ENCODE measurements around the gene DNAH6.

DNA sequence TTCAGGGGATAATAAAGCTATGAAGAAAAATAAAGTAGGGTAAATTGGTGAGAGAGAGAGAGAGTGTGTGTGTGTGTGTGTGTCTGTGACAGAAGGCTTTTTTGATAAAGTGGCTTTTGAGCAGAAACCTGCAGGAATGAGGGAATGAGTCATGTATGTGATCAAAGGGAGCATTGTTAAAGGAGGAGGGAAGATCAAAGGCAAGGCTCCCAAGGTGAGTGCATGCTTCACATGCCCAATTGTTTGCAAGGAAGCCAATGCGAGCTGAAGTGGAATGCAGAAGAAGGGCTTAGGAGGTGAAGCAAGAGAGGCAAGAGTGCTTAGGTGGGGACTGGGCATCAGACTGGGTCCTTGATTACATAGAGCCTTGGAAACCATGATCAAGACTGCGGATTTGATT is 96.8 kb downstream of the DNAH6 start:
- TF ChIP-seq EP300 (IDR thresholded peaks at IDR 0.05) (no peak), CTCF (IDR thresholded peaks at IDR 0.05) (no peak), POLR2AphosphoS5 (IDR thresholded peaks at IDR 0.05) (no peak), POLR2A (IDR thresholded peaks at IDR 0.05) (no peak)

All from gastroesophageal sphincter (tissue), 3 donors.